Measurements from ENCODE around the gene JAM2.

Gene JAM2

DNA sequence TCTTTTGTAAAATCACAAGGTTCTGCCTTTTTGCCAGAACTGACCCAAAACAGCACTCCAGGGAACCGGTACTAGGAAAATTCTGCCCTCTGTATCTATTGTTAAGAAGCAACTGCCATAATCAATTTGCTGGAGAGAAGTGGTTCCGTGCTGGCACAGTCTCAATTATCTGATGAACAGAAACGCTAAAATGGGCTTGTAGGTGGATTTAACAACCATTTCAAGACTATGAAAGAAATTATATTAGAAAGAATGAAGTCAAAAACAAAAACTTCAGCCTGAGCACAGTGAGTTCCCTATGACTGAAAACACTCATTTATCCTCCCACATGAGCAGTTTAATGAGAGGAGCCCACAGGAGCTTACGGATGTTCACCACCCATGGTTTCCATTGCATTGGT lies 4.4 kb downstream of the JAM2 start:
- Histone ChIP-seq H3K27ac (ENCODE audit: insufficient read depth, low read depth, low read length, poor library complexity, severe bottlenecking) (no peak overlapping the region), H3K4me3 (ENCODE audit: insufficient read depth, low read depth, low read length) (no peak overlapping the region), H3K27me3 (ENCODE audit: control insufficient read depth, insufficient read depth, low read length, poor library complexity, severe bottlenecking) (peaks cover 24% of the 10 kb centered on the region), H3K4me1 (ENCODE audit: control insufficient read depth, insufficient read depth, low read length) (peaks cover 12% of the 10 kb centered on the region), H3K9me3 (ENCODE audit: control insufficient read depth, low read length) (no peaks in the 10 kb centered on the region), H3K36me3 (ENCODE audit: control insufficient read depth, insufficient read depth, low read length) (no peaks in the 10 kb centered on the region)
- 92 to 97% methylated on average over 3 to 4 of the region's 4 CpGs for WGBS, 2 experiments

- H3K36me3 ChIP-seq (ENCODE audit: control insufficient read depth, insufficient read depth, low read length) = no peaks in the 10 kb centered on the region
- no peak overlapping the region for H3K4me3 ChIP-seq (ENCODE audit: insufficient read depth, low read depth, low read length)
- H3K27ac ChIP-seq (ENCODE audit: insufficient read depth, low read depth, low read length, poor library complexity, severe bottlenecking) = peak overlapping the region; percentile 42
- 63 to 76% methylated on average over 1 of the region's 1 CpG for WGBS, 2 experiments
- peaks cover 7% of the 10 kb centered on the region for H3K4me1 ChIP-seq (ENCODE audit: control insufficient read depth, insufficient read depth, low read length)
- peaks cover 3% of the 10 kb centered on the region for H3K27me3 ChIP-seq (ENCODE audit: control insufficient read depth, insufficient read depth, low read length, poor library complexity, severe bottlenecking)
- no peaks in the 10 kb centered on the region for H3K9me3 ChIP-seq (ENCODE audit: control insufficient read depth, low read length)
Observed at GRCh38 chr21:25646474-25646873, 7.4 kb downstream of the JAM2 start.

DNA sequence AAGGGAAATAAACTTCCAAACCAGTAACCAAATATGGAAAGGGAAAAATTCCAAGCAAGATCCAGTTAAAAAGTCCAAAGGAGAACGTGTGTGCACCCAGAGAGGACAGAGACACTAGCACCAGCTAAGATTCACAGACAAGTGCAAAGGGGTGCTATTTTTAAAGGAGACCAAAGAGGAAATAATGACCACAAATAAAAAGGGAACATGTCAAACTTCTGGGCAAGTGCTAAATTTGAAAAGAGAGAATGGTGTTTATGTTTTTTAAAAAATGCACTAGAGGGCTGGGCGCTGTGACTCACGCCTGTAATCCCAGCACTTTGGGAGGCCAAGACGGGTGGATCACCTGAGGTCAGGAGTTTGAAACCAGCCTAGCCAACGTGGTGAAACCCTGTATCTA lies 8.6 kb downstream of the JAM2 start:
- Histone ChIP-seq H3K9me3 (ENCODE audit: control insufficient read depth, low read length) (no peaks in the 10 kb centered on the region), H3K4me1 (ENCODE audit: control insufficient read depth, insufficient read depth, low read length) (peaks cover 7% of the 10 kb centered on the region), H3K36me3 (ENCODE audit: control insufficient read depth, insufficient read depth, low read length) (no peaks in the 10 kb centered on the region), H3K4me3 (ENCODE audit: insufficient read depth, low read depth, low read length) (no peak overlapping the region), H3K27ac (ENCODE audit: insufficient read depth, low read depth, low read length, poor library complexity, severe bottlenecking) (no peak overlapping the region), H3K27me3 (ENCODE audit: control insufficient read depth, insufficient read depth, low read length, poor library complexity, severe bottlenecking) (no peaks in the 10 kb centered on the region)
- 89 to 95% methylated on average over 5 of the region's 5 CpGs for WGBS, 2 experiments

DNA sequence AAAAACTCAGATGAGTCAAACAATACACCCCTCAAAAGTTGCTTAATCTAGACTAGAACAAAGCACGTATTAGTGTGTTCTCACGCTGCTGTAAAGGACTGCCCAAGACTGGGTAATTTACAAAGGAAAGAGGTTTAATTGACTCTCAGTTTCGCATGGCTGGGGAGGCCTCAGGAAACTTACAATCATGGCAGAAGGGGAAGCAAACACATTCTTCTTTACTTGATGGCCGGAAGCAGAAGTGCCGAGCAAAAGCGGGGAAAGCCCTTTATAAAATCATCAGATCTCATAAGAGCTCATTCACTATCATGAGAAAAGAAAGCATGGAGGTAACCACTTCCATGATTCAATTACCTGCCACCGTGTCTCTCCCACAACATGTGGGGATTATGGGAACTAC lies 10.1 kb downstream of the JAM2 start:
- Histone ChIP-seq H3K27me3 (ENCODE audit: control insufficient read depth, insufficient read depth, low read length, poor library complexity, severe bottlenecking) (no peaks in the 10 kb centered on the region), H3K27ac (ENCODE audit: insufficient read depth, low read depth, low read length, poor library complexity, severe bottlenecking) (no peak overlapping the region), H3K9me3 (ENCODE audit: control insufficient read depth, low read length) (no peaks in the 10 kb centered on the region), H3K4me1 (ENCODE audit: control insufficient read depth, insufficient read depth, low read length) (peaks cover 7% of the 10 kb centered on the region), H3K4me3 (ENCODE audit: insufficient read depth, low read depth, low read length) (no peak overlapping the region), H3K36me3 (ENCODE audit: control insufficient read depth, insufficient read depth, low read length) (no peaks in the 10 kb centered on the region)
- WGBS, 2 experiments = 83 to 87% methylated on average over 7 of the region's 7 CpGs

- no peaks in the 10 kb centered on the region for H3K27me3 ChIP-seq (ENCODE audit: control insufficient read depth, insufficient read depth, low read length, poor library complexity, severe bottlenecking)
- H3K4me1 ChIP-seq (ENCODE audit: control insufficient read depth, insufficient read depth, low read length) = no peaks in the 10 kb centered on the region
- 83 to 100% methylated on average over 1 to 2 of the region's 2 CpGs for WGBS, 2 experiments
- H3K27ac ChIP-seq (ENCODE audit: insufficient read depth, low read depth, low read length, poor library complexity, severe bottlenecking) = no peak overlapping the region
- no peak overlapping the region for H3K4me3 ChIP-seq (ENCODE audit: insufficient read depth, low read depth, low read length)
- no peaks in the 10 kb centered on the region for H3K36me3 ChIP-seq (ENCODE audit: control insufficient read depth, insufficient read depth, low read length)
- no peaks in the 10 kb centered on the region for H3K9me3 ChIP-seq (ENCODE audit: control insufficient read depth, low read length)
Observed at GRCh38 chr21:25656412-25656811, 17.4 kb downstream of the JAM2 start.

GRCh38 chr21:25657140-25657539 lies 18.1 kb downstream of the JAM2 start:
- no peak overlapping the region for H3K27ac ChIP-seq (ENCODE audit: insufficient read depth, low read depth, low read length, poor library complexity, severe bottlenecking)
- no peaks in the 10 kb centered on the region for H3K9me3 ChIP-seq (ENCODE audit: control insufficient read depth, low read length)
- no peaks in the 10 kb centered on the region for H3K36me3 ChIP-seq (ENCODE audit: control insufficient read depth, insufficient read depth, low read length)
- H3K4me3 ChIP-seq (ENCODE audit: insufficient read depth, low read depth, low read length) = no peak overlapping the region
- 100% methylated on average over 2 of the region's 2 CpGs for WGBS, 2 experiments
- H3K27me3 ChIP-seq (ENCODE audit: control insufficient read depth, insufficient read depth, low read length, poor library complexity, severe bottlenecking) = no peaks in the 10 kb centered on the region
- no peaks in the 10 kb centered on the region for H3K4me1 ChIP-seq (ENCODE audit: control insufficient read depth, insufficient read depth, low read length)

DNA sequence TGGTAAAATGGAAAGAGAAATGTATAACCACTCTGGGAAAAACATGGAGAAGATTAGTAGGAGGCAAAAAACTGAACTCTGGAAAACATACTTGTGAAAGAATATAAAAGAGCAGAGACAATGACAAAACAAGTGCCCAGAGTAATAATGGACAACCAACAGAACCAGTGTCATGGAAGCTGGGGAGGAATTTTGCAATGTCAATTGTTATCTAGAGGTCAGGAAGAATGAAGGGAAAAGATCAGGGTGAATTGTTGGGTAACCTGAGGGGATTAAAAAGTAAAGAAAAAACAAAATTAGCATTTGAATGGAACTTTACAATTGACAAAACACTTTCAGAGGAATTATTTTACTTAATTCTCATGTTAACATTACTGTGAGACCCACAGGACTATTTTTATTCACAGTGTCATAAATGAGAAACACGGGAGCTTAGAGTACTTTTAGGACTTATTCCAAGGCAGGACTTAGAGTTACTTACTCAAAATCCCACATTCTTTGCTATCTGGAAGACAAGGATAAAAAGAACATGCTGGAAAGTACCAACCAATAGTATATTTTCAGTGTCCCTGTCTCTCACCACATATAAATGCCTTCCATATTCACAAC lies 19.5 kb downstream of the JAM2 start:
- Histone ChIP-seq H3K36me3 (ENCODE audit: control insufficient read depth, insufficient read depth, low read length) (no peaks in the 10 kb centered on the region), H3K4me3 (ENCODE audit: insufficient read depth, low read depth, low read length) (no peak overlapping the region), H3K27me3 (ENCODE audit: control insufficient read depth, insufficient read depth, low read length, poor library complexity, severe bottlenecking) (no peaks in the 10 kb centered on the region), H3K4me1 (ENCODE audit: control insufficient read depth, insufficient read depth, low read length) (no peaks in the 10 kb centered on the region), H3K27ac (ENCODE audit: insufficient read depth, low read depth, low read length, poor library complexity, severe bottlenecking) (peak overlapping the region; percentile 78), H3K9me3 (ENCODE audit: control insufficient read depth, low read length) (no peaks in the 10 kb centered on the region)
- WGBS, 2 experiments = 0 to 3% methylated on average over 1 of the region's 1 CpG

GRCh38 chr21:25660233-25660632 lies 21.2 kb downstream of the JAM2 start:
- H3K9me3 ChIP-seq (ENCODE audit: control insufficient read depth, low read length) = no peaks in the 10 kb centered on the region
- no peaks in the 10 kb centered on the region for H3K36me3 ChIP-seq (ENCODE audit: control insufficient read depth, insufficient read depth, low read length)
- H3K27me3 ChIP-seq (ENCODE audit: control insufficient read depth, insufficient read depth, low read length, poor library complexity, severe bottlenecking) = no peaks in the 10 kb centered on the region
- 67% methylated on average over 1 of the region's 1 CpG; no CpG with 5 or more reads in 1 of the 2 experiments for WGBS, 2 experiments
- H3K4me1 ChIP-seq (ENCODE audit: control insufficient read depth, insufficient read depth, low read length) = no peaks in the 10 kb centered on the region
- H3K4me3 ChIP-seq (ENCODE audit: insufficient read depth, low read depth, low read length) = no peak overlapping the region
- no peak overlapping the region for H3K27ac ChIP-seq (ENCODE audit: insufficient read depth, low read depth, low read length, poor library complexity, severe bottlenecking)

DNA sequence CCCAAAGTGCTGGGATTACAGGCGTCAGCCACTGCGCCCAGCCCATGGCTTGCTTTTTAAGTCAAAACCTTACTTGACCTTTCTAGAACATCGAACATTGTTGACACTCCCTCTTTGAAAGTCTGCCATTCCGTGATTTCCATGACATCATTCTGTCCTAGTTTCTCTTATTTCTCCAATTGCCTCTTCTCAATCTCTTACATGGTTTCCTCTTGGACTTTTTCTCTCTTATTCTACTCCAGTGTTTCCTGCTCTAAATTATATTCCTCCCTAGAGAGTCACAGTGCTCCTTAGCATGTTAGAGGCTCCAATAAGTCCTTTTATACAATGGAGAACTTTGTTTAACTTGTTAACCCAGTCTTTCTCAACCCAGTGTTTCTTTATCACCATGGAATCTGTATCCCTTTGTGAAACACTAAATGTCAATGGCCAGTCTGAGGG lies 25.5 kb downstream of the JAM2 start:
- H3K36me3 ChIP-seq (ENCODE audit: control insufficient read depth, insufficient read depth, low read length) = no peaks in the 10 kb centered on the region
- no peak overlapping the region for H3K4me3 ChIP-seq (ENCODE audit: insufficient read depth, low read depth, low read length)
- WGBS, 2 experiments = 93 to 95% methylated on average over 4 of the region's 4 CpGs
- no peaks in the 10 kb centered on the region for H3K4me1 ChIP-seq (ENCODE audit: control insufficient read depth, insufficient read depth, low read length)
- H3K9me3 ChIP-seq (ENCODE audit: control insufficient read depth, low read length) = no peaks in the 10 kb centered on the region
- no peaks in the 10 kb centered on the region for H3K27me3 ChIP-seq (ENCODE audit: control insufficient read depth, insufficient read depth, low read length, poor library complexity, severe bottlenecking)
- no peak overlapping the region for H3K27ac ChIP-seq (ENCODE audit: insufficient read depth, low read depth, low read length, poor library complexity, severe bottlenecking)

DNA sequence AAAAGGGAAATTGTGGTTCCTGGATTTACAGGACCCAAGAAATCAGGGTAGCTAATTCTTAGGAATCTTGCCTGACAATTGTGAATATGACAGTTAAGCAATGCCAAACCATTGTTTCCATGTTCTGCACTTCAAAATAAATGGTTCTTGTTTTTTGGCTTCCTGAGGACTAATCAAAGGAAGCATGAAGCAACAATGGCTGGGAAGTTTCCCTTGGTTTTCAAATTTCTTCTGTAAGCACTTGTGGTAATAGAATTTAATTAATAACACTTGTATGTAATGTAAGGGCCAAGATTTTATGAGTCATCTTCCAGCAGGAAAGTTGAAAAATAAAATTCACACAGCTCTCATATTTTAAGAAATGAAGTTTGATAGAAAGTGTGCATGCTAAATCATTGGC lies 31.7 kb downstream of the JAM2 start:
- H3K9me3 ChIP-seq (ENCODE audit: control insufficient read depth, low read length) = no peaks in the 10 kb centered on the region
- H3K4me1 ChIP-seq (ENCODE audit: control insufficient read depth, insufficient read depth, low read length) = no peaks in the 10 kb centered on the region
- no peak overlapping the region for H3K4me3 ChIP-seq (ENCODE audit: insufficient read depth, low read depth, low read length)
- H3K27ac ChIP-seq (ENCODE audit: insufficient read depth, low read depth, low read length, poor library complexity, severe bottlenecking) = no peak overlapping the region
- no peaks in the 10 kb centered on the region for H3K27me3 ChIP-seq (ENCODE audit: control insufficient read depth, insufficient read depth, low read length, poor library complexity, severe bottlenecking)
- no peaks in the 10 kb centered on the region for H3K36me3 ChIP-seq (ENCODE audit: control insufficient read depth, insufficient read depth, low read length)

DNA sequence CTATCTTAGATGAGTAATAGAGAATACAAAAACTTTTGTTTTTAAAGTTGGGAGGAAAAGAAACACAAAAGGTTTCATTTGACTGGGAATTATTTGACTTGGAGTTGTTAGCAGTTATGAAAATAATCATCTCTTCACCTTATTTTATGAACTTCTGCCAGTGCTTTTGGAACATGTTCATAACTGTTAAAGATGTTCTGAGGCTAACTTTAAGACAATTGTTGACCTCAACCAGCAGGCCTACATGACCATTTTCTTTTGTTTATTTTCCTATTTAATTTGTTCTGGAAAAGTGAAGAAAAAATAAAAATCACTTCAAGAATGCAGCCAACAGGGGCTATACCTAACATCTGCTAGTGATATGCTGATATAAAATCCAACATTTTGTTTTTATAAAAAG lies 37.4 kb downstream of the JAM2 start:
- H3K27me3 ChIP-seq (ENCODE audit: control insufficient read depth, insufficient read depth, low read length, poor library complexity, severe bottlenecking) = no peaks in the 10 kb centered on the region
- H3K4me1 ChIP-seq (ENCODE audit: control insufficient read depth, insufficient read depth, low read length) = no peaks in the 10 kb centered on the region
- H3K36me3 ChIP-seq (ENCODE audit: control insufficient read depth, insufficient read depth, low read length) = no peaks in the 10 kb centered on the region
- no peaks in the 10 kb centered on the region for H3K9me3 ChIP-seq (ENCODE audit: control insufficient read depth, low read length)
- H3K4me3 ChIP-seq (ENCODE audit: insufficient read depth, low read depth, low read length) = no peak overlapping the region
- no peak overlapping the region for H3K27ac ChIP-seq (ENCODE audit: insufficient read depth, low read depth, low read length, poor library complexity, severe bottlenecking)

Data from ectodermal cell (in vitro differentiated cells).